Endothelial cell of umbilical vein (primary cell): ENCODE measurements around the gene DNMT3B. TPM values are rescaled to one million over a fixed set of nuclear protein-coding genes. Genes with fewer than 3 reads are reported as not detected.

Experiments used
- BruUV-seq: library from RNA; stranded (reverse); fragments of 400-500 nt; replicated peaks from 2 replicates; lab custom pipeline; 2021; lab: Mats Ljungman, UMichigan
- CTCF ChIA-PET: fragments of 300-600, 350-600 bp; sonication (Branson Sonifier 250); formaldehyde crosslinking; loops from one replicate; lab custom pipeline; 2021; ENCODE audit warnings: antibody characterized with exemption, inconsistent platforms; lab: Charles Lee
- POLR2A ChIA-PET: fragments of 300-600, 350-600 bp; sonication (Branson Sonifier 250); formaldehyde crosslinking; loops from one replicate; lab custom pipeline; 2021; ENCODE audit warnings: antibody characterized with exemption, inconsistent platforms; lab: Charles Lee
- DNase-seq: peaks from one replicate; pipeline ENCODE4 v3.0.0-alpha.2; 2011; ENCODE audit warnings: low read depth, low spot score
- FAIRE-seq: peaks from 2 replicates; lab custom pipeline; 2011; peaks lifted over from hg19 to GRCh38; lab: Jason Lieb, UNC
- H2AFZ ChIP-seq: 2 replicates; pipeline ENCODE4 v1.6.0; 2012; ENCODE audit warnings: low read depth, low read length, control low read depth, inconsistent platforms
- H3K27ac ChIP-seq: 2 replicates; pipeline ENCODE4 v1.5.1; 2011; ENCODE audit warnings: low read depth, mild to moderate bottlenecking, control low read depth, low read length, moderate library complexity; ENCODE audit not compliant: insufficient read depth
- H3K27me3 ChIP-seq, 2 experiments: 2 replicates each; pipeline versions ENCODE4 v1.6.0 to v1.6.1; 2011; ENCODE audit warnings: low read length in 2 of 2, mixed read lengths in 1 of 2; ENCODE audit not compliant: control insufficient read depth in 2 of 2, insufficient read depth in 2 of 2
- H3K36me3 ChIP-seq, 2 experiments: 2 replicates in 1 of 2; 3 replicates in 1 of 2; pipeline ENCODE4 v1.5.1; 2011; ENCODE audit warnings: low read length in 2 of 2, mild to moderate bottlenecking in 1 of 2, moderate library complexity in 1 of 2; ENCODE audit not compliant: control insufficient read depth in 2 of 2, insufficient read depth in 2 of 2; ENCODE audit errors: extremely low read depth in 1 of 2
- H3K4me1 ChIP-seq: 3 replicates; pipeline ENCODE4 v1.5.1; 2011; ENCODE audit warnings: mild to moderate bottlenecking, low read length; ENCODE audit not compliant: control insufficient read depth, insufficient read depth; ENCODE audit errors: extremely low read depth
- H3K4me2 ChIP-seq: 2 replicates; pipeline ENCODE4 v1.6.1; 2011; ENCODE audit warnings: low read length, control low read depth, mixed read lengths; ENCODE audit not compliant: insufficient read depth
- H3K4me3 ChIP-seq, 3 experiments: fragments of 200-600 bp in 1 of 3; sonication (generic), shearing (Covaris generic) in 1 of 3; replicated peaks in 1 of 3; 2 replicates each; pipeline ENCODE4 v1.5.1; 2011 to 2016; ENCODE audit warnings: control low read depth in 3 of 3, low read length in 3 of 3, mild to moderate bottlenecking in 2 of 3, inconsistent platforms in 1 of 3, low read depth in 1 of 3, moderate library complexity in 1 of 3; ENCODE audit not compliant: insufficient read depth in 1 of 3
- H3K79me2 ChIP-seq: 2 replicates; pipeline ENCODE4 v1.6.0; 2012; ENCODE audit warnings: low read length, inconsistent platforms; ENCODE audit not compliant: control insufficient read depth, insufficient read depth
- H3K9ac ChIP-seq: replicated peaks from 2 replicates; pipeline ENCODE3; 2011; ENCODE audit warnings: low read length, control low read depth; ENCODE audit not compliant: insufficient read depth; ENCODE audit errors: extremely low read depth
- H3K9me1 ChIP-seq: replicated peaks from 3 replicates; pipeline ENCODE4 v1.6.0; 2011; ENCODE audit warnings: mild to moderate bottlenecking, low read length; ENCODE audit not compliant: control insufficient read depth, insufficient read depth; ENCODE audit errors: extremely low read depth
- H3K9me3 ChIP-seq: replicated peaks from 2 replicates; pipeline ENCODE4 v1.5.1; 2012; ENCODE audit warnings: low read length, inconsistent platforms; ENCODE audit not compliant: control insufficient read depth, insufficient read depth
- H4K20me1 ChIP-seq: replicated peaks from 2 replicates; pipeline ENCODE3; 2011; ENCODE audit warnings: mild to moderate bottlenecking, low read length; ENCODE audit not compliant: control insufficient read depth, insufficient read depth; ENCODE audit errors: extremely low read depth
- EZH2 ChIP-seq: IDR thresholded peaks from 2 replicates; pipeline ENCODE4 v1.6.1; 2012; ENCODE audit warnings: borderline replicate concordance, low read depth, mild to moderate bottlenecking, moderate library complexity, low read length, inconsistent platforms; ENCODE audit not compliant: severe bottlenecking
- FOS ChIP-seq: IDR thresholded peaks from 2 replicates; pipeline ENCODE4 v1.6.1; 2011; ENCODE audit warnings: mild to moderate bottlenecking, low read length, moderate library complexity, borderline replicate concordance; ENCODE audit not compliant: insufficient read depth
- GATA2 ChIP-seq: IDR thresholded peaks from 2 replicates; pipeline ENCODE4 v1.7.0; 2011; ENCODE audit warnings: low read depth, mild to moderate bottlenecking, moderate library complexity, mixed read lengths, low read length; ENCODE audit not compliant: insufficient read length, insufficient read depth
- JUN ChIP-seq: IDR thresholded peaks from 2 replicates; pipeline ENCODE4 v1.6.1; 2011; ENCODE audit warnings: borderline replicate concordance, low read depth; ENCODE audit not compliant: insufficient read length, insufficient read depth
- MYC ChIP-seq: IDR thresholded peaks from one replicate; pipeline ENCODE4 v1.6.1; 2011; ENCODE audit warnings: mild to moderate bottlenecking, low read depth, low read length
- POLR2A ChIP-seq: IDR thresholded peaks from 2 replicates; pipeline ENCODE4 v1.6.1; 2012; ENCODE audit warnings: low read depth, mild to moderate bottlenecking, control low read depth, low read length
- POLR2AphosphoS5 ChIP-seq: IDR thresholded peaks from 2 replicates; pipeline ENCODE4 v1.6.1; 2012; ENCODE audit warnings: low read depth, mild to moderate bottlenecking, control low read depth, low read length, moderate library complexity; ENCODE audit not compliant: insufficient read depth
- dilution Hi-C: fragments of 300-500 bp; cut with MboI; formaldehyde crosslinking; loops from one replicate; pipeline ENCODE4 v1.15.0; 2019; ENCODE audit warnings: low sequenced_read_pairs; ENCODE audit not compliant: extremely low pct_ligation_motif_present
- intact Hi-C: fragments of 100-400 bp; cut with micrococcal nuclease; formaldehyde crosslinking; loops from one replicate; pipeline ENCODE4 v1.10.0; 2022
- polyA plus RNA-seq, 4 experiments: library from polyadenylated mRNA; depleted of rRNA in 3 of 4; stranded (reverse) in 3 of 4; unstranded in 1 of 4; fragments of >200 nt; gene quantifications; 2 replicates each; pipeline versions ENCODE4 v1.2.1 to v1.2.3, GENCODE V29; 2011 to 2012; ENCODE audit warnings: missing spikeins in 1 of 4
- total RNA-seq: library from RNA; stranded (reverse); gene quantifications from 2 replicates; pipeline ENCODE4 v1.2.3, GENCODE V29; 2021
- TF ChIP-seq, protein P1 (sequence below), 2 donors: IDR thresholded peaks; 1 replicate in 1 of 2; 2 replicates in 1 of 2; pipeline ENCODE4 v1.5.1; 2011; ENCODE audit warnings: low read length in 2 of 2, mild to moderate bottlenecking in 2 of 2, moderate library complexity in 2 of 2, control low read depth in 1 of 2, inconsistent platforms in 1 of 2, low read depth in 1 of 2; ENCODE audit not compliant: insufficient read depth in 1 of 2; ENCODE audit errors: extremely low read depth in 1 of 2
- TF ChIP-seq, protein P2 (sequence below): IDR thresholded peaks from 2 replicates; pipeline ENCODE4 v1.6.1; 2011; ENCODE audit not compliant: insufficient read depth, insufficient read length

Gene DNMT3B
- total and polyA plus RNA-seq, 2 donors (not counting 3 experiments of a cell fraction or from before 2014, with no cell fraction given): 3.6 to 6.8 TPM

DNA sequence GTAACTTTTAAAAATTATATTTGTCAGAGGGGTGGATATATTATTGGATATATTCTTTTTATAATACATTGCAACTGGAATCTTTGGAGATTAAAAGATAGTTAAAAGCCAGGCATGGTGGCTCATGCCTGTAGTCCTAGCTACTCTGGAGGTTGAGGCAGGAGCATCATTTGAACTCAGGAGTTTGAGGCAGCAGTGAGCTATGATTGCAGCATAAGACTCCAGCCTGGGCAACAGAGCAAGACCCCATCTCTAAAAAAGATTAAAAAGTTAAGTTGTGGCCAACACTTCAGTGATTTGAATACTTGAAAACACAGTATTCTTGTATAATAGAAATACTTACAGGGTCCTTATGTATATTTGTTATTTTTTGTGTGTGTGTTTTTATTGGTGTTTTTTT, 72.8 kb downstream of the DNMT3B start:
- intact Hi-C loops: no loop called here
- Histone ChIP-seq H4K20me1 (peaks cover 6% of the 10 kb centered on the region), H3K9me1 (no peaks in the 10 kb centered on the region), H3K9me3 (no peaks in the 10 kb centered on the region), H2AFZ (no peak overlapping the region), H3K27ac (no peak overlapping the region), H3K4me1 (no peaks in the 10 kb centered on the region), H3K79me2 (peaks cover 76% of the 10 kb centered on the region), H3K36me3 (peaks cover 14 to 25% of the 10 kb centered on the region in 2 experiments), H3K27me3 (no peaks in the 10 kb centered on the region), H3K4me3 (no peak overlapping the region), H3K4me2 (no peak overlapping the region), H3K9ac (no peak overlapping the region)
- ChIA-PET POLR2A (no interaction called here), CTCF (no interaction called here)
- DNase-seq (no peak), FAIRE-seq (no peak)
- TF ChIP-seq, protein P1, sequence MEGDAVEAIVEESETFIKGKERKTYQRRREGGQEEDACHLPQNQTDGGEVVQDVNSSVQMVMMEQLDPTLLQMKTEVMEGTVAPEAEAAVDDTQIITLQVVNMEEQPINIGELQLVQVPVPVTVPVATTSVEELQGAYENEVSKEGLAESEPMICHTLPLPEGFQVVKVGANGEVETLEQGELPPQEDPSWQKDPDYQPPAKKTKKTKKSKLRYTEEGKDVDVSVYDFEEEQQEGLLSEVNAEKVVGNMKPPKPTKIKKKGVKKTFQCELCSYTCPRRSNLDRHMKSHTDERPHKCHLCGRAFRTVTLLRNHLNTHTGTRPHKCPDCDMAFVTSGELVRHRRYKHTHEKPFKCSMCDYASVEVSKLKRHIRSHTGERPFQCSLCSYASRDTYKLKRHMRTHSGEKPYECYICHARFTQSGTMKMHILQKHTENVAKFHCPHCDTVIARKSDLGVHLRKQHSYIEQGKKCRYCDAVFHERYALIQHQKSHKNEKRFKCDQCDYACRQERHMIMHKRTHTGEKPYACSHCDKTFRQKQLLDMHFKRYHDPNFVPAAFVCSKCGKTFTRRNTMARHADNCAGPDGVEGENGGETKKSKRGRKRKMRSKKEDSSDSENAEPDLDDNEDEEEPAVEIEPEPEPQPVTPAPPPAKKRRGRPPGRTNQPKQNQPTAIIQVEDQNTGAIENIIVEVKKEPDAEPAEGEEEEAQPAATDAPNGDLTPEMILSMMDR (IDR thresholded peaks at IDR 0.05; ENCODE audit: extremely low read depth in 1 of 2, insufficient read depth in 1 of 2, low read depth in 1 of 2, low read length in 2 of 2): no peak
- TF ChIP-seq POLR2A: no peak
- no peak for TF ChIP-seq EZH2
- TF ChIP-seq POLR2AphosphoS5: no peak
- BruUV-seq: no TSS peak
- dilution Hi-C loops: no loop called here

GRCh38 chr20:32837157-32837556, 75.0 kb downstream of the DNMT3B start:
- Histone ChIP-seq H4K20me1 (peaks cover 6% of the 10 kb centered on the region), H3K4me1 (no peaks in the 10 kb centered on the region), H3K9me1 (no peaks in the 10 kb centered on the region), H2AFZ (no peak overlapping the region), H3K4me2 (no peak overlapping the region), H3K9me3 (no peaks in the 10 kb centered on the region), H3K27ac (no peak overlapping the region), H3K27me3 (no peaks in the 10 kb centered on the region), H3K79me2 (peaks cover 70% of the 10 kb centered on the region), H3K36me3 (peaks cover 15 to 23% of the 10 kb centered on the region in 2 experiments), H3K4me3 (no peak overlapping the region), H3K9ac (no peak overlapping the region)
- FAIRE-seq (no peak), DNase-seq (no peak)
- BruUV-seq: no TSS peak
- dilution Hi-C loops (no loop called here), intact Hi-C loops (no loop called here)
- TF ChIP-seq POLR2AphosphoS5 (no peak), FOS (no peak), JUN (no peak), GATA2 (no peak), MYC (no peak), POLR2A (no peak), EZH2 (no peak)
- TF ChIP-seq, protein P1 (IDR thresholded peaks at IDR 0.05; ENCODE audit: extremely low read depth in 1 of 2, insufficient read depth in 1 of 2, low read depth in 1 of 2, low read length in 2 of 2): no peak
- TF ChIP-seq, protein P2, sequence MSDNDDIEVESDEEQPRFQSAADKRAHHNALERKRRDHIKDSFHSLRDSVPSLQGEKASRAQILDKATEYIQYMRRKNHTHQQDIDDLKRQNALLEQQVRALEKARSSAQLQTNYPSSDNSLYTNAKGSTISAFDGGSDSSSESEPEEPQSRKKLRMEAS: no peak
- POLR2A ChIA-PET: no interaction called here
- CTCF ChIA-PET: interaction anchor here (1.2 kb wide), 1 partner anchor 9 kb away, joined by 3 read pairs; no protein-coding TSS in a partner anchor
